Medulla oblongata (tissue), 1 donor: ENCODE data around the gene TSGA10IP.

Experiments
- DNase-seq: peaks from one replicate; pipeline ENCODE4 v3.0.0-alpha.2; 2015; ENCODE audit errors: extremely low spot score

Gene TSGA10IP

DNA sequence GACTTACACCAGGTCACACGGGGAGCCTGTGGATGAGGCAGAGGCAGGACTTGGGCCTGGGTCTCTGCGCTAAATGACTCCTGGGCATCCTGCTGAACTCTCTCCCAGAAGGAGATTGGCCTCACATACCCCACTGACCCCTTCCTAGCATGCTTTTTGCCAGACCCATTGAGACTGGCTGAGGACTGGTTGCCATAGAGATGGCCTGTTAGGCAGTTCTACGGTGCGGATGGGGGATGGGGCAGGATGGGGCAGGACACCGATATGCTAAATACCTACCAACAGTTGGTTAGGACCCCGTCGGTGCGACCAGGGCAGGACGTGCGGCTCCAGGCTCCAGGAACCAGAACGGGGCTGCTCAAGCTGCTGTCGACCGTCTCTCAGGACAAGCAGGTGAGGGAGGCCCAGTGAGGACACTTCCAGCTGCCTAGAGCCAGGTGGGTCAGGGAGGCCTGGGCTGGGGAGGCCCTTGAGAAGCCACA is at the start of gene TSGA10IP:
Gene TSGA10IP (plus strand): TSS at position 51 of the 482 bp plus-strand sequence. CDS start 196 bp downstream, at position 247.
- no peak for DNase-seq

DNA sequence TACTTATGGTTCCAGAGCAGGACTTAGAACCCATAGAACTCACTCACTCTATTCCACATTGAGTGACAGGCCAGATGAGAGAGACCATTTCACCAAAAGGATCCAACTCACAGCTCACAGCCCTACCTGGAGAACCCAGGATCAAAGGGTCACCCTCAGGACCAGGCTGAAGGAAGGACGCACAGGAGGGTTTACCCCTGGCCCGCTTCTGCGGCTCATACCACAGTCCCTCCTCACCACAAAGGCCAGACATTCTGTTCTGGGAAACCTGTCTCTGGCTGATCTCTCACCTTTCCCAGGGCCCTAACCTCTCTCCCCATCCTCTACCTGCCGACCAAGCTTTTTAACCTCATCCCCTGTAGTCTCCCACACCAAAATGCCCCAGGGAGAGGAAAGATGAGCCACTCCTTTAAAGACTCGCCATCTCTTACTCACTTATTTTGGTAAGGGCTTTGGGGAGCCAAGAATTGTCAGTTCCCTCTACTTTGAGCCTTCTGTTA is 49.7 kb upstream of the TSGA10IP start:
- DNase-seq, result no peak

DNA sequence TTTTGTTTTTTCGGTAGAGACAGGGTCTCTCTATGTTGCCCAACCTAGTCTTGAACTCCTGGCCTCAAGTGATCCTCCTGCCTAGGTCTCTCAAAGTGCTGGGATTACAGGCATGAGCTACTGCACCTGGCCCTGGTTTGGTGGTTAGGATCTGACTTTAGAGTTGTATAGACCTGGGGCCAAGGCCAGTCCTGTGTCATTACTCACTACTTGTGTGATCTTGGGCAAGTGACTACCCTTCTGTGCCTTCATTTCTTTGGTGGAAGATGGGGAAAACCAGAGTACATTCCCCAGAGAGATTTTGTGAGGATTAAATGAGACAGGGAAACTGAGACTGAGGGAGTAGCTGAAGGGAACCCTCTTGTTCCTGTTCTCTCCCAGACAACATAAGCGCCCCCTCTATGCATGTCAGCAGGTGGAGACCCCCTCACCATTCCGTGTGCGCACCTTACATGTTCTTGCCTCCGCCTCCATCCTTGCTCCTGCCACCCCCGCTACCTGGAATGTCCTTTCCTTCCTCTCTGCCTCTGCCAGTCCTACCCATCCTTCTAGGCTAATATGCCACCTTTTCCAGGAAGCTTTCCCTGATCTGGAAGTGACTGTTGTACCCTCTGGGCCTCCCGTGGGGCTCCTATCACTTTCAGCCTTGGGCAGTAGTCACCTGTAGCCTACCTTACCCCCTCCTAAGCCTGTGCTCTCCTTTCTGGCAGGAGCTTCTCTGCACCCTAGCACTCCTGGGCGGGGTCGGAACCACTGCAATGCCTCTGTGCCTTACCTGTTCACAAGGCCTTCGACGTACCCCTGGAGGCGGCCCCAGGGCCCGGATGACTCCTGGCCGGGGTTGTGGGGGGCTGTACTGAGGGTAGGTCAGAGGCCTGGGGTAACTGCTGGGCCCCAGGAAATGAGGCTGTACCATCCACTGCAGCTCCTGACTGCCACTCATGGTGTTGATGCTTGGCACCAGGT is 49.0 kb upstream of the TSGA10IP start:
- no peak for DNase-seq

DNA sequence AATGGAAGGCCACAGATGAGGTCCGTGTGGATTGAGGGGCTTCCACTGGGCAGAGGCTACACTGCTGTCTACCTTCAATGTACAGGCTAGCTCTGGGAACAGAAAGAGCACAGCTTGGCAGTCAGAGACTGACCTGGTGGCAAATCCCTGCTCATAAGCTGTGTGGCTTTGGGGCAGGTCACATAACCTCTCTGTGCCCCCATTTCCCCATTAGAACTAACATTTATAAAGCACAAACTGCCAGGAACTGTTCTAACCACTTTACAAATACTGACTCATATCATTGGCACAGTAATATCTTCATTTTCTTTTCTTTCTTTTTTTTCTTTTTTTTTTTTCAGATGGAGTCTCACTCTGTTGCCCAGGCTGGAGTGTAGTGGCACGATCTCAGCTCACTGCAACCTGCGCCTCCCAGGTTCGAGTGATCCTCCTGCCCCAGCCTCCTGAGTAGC is 48.2 kb upstream of the TSGA10IP start:
- DNase-seq, result no peak

DNA sequence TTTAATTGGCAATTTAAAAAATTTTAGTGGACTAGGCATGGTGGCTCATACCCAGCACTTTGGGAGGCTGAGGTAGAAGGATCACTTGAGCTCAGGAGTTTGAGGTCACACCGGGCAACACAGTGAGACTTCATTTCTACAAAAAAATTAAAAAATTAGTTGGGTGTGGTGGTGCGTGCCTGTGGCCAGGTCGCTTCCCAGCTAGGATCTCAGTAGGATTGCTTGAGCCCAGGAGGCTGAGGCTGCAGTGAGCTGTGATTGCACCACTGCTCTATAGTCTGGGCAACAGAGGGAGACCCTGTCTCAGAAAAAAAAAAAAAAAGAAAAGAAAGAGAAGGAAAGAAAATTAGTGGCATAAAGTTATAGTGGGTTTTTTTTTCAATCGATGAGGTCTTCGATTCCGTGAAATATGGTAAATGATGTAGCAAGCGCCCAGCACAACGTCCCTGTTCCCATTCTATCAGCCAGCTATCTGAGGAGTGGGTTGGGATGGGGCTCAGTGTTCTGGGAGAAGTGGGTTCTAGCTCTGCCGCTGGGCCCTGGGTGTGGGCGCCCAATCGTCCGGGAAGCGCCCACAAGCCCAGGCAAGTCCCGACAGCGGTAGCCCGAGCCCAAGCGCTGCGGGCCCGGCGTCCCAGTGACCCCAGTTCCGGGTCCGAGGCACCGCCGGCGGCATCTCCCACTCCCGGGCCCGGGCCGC is 46.5 kb upstream of the TSGA10IP start:
- DNase-seq, result no peak

DNA sequence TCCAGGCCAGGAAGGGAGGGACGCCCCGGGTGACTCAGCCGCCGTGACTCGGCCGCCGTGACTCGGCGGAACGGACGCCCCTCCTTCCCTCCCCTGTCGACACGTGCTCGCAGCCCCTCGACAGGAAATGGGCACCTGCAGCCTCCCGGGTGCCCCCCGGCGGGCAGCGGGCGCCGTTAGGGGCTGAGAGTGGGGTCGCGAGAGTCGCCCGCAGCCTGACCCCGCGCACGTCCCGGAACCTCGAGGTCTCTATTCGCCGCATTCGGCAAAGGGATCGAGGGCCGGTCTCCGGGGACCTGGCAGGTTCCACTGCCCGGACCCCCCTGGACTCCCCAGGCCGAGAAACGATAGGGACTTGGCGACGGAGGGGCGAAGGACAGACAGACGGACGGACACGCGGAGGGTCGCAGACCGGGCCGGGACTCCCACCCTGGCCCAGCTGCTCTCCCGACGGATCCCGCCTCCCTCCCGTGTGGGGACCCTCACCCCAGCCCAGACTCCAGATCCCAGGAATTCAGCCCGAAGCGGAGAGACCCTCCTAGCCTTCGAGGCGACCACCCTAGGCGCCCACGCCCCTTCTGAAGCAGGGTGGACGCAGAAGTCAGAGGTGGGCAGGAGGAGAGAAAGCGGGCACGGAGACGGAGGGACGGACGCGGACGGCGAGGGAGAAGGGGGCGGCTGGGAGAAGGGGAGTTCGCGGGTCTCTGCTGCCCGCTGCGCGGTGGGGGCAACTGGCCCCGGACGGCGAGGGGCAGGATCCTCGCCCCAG is 45.7 kb upstream of the TSGA10IP start:
- no peak for DNase-seq

DNA sequence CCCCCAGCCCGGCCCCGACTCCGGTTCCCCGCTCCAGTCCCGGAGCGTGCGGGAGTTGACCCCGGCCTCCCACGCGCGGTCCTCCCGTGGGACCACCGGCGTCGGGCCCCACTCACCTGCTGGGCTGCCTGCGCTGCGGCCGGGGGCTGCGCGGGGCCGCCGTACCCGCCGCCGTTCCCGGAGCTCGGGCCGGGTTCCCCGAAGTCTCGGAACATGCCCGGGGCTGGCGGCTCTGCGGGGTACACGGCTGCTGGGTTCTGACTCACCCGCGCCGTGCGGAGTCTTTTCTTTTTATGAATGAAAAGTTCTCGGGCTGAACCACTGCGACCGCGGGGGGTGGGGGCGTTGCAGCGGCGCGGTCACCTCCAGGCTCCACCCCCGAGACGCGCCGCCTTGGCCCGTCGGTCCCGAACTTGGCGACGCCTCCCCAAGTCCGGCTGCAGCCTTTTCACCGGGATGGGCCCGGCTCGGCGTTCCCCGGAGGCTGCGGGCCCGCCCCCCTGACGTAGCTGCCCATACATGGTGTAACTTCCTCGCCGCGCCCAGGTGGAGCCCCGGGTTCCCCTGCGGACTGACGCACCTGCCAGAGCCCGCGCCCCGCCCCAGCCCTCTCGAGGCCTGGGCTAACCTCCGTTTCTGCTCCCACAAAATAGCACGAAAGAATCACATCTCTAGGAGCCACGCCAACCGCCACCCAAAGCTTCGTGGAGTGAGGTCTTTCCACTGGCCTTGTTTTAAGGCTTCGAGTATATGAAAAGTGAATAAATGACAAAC is 45.0 kb upstream of the TSGA10IP start, which contains the start of gene FOSL1:
Gene FOSL1 (minus strand): TSS at position 264 of the 774 bp plus-strand sequence. CDS start 49 bp downstream, at position 215.
- DNase-seq, result peak; percentile 71

DNA sequence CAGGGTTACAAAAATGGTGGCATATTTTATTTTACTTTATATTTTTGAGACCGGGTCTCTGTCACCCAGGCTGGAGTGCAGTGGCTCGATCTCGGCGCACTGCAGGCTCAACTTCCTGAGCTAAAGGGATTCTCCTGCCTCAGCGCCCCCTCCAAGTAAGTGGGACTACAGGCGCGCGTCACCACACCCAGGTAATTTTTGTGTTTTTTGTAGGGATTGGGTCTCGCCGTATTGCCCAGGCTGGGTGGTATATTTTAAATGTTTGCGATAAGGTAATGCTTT is 44.4 kb upstream of the TSGA10IP start:
- DNase-seq, result no peak

DNA sequence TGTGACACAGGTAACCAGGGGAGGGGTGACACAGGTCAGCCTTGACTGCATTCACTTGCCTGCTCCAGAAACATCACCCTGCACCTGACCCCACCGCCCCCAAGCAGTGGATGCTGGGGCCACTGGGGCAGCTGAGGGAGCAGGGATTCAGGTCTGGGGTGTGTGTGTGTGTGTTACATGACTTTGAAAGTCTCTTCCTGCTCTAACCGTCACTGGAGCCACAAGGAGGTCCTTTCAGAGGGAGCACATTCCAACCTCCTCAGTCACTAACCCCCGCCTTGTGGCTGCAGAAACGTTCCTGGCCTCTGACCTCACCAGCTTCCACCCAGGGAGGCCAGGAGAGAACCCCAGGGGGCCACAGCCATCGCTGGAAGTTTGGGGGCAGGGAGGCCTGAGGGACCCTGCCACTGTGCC is 42.2 kb upstream of the TSGA10IP start:
- no peak for DNase-seq

DNA sequence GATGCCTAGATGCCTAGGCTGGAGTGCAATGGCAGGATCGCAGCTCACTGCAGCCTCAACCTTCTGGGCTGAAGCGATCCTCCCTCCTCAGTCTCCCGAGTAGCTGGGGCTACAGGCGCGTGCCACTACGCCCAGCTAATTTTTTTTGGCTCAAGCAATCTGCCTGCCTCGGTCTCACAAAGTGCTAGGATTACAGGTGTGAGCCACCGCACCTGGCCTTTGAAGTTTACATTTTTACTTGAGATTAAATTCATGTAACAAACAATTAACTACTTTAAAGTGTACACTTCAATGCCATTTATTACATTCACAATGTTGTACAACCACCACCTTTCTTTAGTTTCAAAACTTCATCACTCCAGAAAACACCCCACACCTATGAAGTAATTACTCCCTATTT is 41.6 kb upstream of the TSGA10IP start:
- no peak for DNase-seq

DNA sequence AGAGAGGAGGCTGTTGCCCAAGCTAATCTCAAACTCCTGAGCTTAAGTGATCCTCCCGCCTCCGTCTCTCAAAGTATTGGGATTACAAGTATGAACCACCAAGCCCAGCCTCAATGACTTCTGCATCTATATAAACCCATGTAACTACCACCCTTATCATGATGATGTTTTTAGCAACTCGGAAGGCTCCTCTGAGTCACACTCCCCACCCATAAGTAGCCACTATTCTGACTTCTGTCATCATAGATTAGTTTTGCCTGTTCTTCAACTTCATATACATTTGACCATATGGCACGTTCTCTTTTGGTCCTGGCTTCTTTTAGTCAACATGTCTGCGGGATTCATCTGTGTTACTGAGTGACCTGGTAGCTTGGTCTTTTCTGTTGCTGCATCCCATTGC is 38.7 kb upstream of the TSGA10IP start:
- no peak for DNase-seq

DNA sequence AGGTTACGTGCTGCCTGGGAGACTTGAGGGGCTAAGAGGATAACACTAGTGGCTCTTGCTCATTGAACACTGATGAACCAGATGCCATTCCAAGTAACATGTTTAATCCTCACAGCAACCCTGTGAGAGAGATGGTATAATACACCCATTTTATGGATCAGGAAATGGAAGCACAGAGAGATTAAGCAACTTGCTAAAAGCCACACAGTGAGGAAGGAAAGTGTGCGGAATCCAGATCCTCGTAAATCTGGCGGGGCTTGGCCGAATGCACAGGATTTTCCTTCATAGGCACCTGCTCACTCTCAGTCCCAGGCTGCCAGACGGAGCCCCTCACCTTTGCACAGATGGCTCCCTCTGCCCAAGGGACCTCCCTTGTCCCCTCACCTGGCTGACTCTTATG is 37.4 kb upstream of the TSGA10IP start:
- no peak for DNase-seq

DNA sequence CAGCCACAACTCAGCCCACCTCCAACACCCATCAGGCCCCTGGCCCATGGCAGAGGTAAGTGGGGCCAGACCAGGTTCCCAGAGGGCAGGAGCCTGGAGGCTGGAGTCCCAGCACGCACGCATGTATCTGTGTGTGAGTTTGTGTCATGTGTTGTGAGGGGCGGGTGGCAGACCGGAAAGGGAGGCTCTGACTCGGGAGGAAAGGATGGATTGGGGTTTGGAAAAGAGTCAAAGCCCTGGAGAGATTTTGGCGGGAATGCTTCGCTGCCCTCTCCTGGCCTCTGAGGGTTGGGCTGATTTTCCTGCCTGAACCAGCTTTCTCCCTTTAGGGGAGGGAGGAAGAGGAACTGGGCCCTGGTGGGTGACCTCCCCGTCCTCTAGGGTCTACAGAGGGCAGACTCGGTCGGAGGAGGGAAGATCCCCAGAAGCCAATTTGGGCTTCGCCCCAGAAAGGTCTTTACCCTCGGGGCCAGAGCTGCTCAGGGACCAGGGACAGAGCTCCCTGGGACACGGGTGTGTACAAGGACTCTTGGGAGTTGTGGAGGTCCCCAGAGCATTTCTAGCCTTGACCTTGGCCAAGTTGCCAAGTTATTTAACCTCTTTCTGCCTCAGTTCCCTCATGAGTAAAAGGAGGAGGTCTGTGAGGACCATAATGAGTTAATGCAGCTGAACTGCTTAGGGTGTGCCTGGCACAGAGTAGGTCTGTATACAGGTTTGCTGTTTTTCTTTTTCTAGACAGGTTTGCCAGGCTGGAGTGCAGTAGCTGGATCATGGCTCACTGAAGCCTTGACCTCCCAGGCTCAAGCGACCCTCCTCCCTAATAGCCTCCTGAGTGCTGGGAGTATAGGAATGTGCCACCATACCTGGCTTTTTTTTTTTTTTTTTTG is 33.4 kb upstream of the TSGA10IP start:
- no peak for DNase-seq

DNA sequence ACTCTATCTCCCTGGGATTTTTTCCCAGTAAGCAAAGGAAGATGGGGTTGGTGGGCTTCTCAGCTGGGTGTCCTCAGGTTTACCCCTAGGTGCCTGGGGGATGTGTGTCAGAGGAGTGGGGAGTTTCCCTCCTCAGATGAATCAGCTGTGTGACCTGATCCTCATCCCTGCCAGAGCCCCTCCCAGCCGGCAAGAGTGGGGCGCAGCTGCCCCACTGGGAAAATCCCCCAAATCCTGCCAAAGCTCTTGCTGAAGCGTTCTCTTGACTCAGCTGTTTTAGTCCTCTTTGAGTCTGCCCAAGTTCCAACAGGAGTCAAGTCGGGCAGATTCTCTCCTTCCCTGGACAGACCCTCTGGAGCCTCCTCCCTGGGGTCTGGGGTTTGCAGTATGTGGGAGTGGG is 32.4 kb upstream of the TSGA10IP start:
- no peak for DNase-seq

DNA sequence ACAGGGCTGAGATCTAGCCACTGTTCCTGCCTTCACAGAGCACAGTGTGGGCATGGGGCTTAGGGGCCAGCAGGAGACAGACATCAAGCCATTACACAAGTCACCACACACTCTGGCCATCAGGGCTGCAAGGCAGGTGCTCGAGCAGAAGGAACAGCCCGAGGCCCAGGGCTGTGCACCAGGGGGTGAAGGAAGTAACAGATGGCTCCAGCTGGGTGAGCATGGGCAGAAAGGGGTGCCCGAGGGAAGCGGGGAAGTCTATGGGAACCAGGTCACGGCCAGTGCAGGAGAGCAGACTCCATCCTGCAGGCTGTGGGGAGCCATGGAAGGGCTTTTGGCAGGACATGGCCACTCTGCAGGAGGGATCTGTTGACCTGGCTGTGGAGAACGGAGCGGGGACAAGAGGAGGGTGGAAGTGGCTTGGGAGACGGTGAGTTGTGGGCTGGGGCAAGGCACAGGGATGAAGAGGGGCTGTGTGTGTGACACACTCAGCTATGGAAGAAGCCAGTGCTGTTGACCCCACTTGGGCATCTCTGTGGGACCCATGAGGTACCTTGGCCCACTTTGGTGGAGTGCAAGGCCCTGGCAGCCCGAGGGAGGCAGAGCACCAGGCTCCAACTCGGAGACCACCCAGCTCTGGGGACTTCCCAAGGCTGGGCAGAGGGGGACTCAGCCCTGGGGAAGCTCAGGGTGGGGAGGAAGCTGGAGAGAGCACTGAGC is 30.0 kb upstream of the TSGA10IP start:
- DNase-seq, result no peak

DNA sequence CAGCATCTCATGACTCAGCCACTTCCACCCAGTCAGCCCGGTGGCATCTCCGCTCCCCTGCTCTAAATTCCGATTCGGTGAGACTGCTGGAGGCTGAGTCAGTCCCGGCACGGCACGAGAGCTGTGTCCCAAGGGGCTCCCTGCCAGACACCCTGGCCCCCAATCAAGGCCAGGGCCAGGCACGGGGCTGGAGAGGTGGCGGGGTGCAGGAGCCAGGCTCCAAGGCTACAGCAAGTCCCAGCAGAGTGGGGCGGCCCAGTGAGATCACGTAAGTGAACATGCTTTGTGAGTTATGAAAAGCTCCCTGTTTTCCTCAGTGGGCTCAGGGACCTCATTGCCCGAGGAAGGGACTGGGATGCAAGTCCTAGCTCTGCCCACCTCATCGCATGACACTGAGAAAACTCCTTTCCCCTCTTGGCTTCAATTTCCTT is 29.4 kb upstream of the TSGA10IP start:
- DNase-seq, result no peak

DNA sequence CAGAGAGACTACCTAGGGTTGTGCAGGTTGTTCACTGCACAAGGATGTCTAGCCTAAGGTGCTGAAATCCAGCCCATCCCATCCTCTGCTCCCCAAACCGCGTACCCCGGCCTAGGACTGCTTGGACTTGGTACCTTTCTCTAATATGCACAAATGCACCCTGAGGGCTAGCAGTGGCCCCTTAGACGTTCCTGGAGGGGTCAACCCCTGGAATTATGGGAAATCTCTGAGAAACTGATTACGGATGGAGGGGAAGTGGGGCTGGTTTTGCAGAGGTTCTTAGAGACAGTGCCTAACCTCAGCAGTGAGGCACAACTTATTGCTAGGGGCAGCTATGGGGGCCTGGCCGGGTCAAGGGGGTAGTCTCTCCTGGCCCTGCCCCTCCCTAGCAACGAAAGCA is 28.9 kb upstream of the TSGA10IP start:
- no peak for DNase-seq

DNA sequence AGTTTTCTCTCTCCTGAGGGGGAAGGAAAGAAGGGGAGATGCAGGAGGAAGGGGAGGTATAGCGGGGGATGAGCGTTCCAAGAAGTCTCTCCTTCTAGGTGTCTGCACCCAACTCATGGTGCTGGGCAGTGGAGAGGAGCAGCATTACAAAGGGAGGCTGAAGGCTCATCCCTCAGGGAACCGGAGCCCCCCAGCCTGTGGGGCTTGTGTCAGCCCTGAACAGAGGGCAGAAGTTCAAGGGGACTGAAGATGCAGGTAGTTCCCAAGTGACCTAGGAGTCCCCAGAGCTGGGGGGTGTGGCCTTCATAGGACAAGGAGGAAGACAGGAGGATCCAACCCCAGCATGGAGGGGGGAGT is 28.2 kb upstream of the TSGA10IP start:
- no peak for DNase-seq

DNA sequence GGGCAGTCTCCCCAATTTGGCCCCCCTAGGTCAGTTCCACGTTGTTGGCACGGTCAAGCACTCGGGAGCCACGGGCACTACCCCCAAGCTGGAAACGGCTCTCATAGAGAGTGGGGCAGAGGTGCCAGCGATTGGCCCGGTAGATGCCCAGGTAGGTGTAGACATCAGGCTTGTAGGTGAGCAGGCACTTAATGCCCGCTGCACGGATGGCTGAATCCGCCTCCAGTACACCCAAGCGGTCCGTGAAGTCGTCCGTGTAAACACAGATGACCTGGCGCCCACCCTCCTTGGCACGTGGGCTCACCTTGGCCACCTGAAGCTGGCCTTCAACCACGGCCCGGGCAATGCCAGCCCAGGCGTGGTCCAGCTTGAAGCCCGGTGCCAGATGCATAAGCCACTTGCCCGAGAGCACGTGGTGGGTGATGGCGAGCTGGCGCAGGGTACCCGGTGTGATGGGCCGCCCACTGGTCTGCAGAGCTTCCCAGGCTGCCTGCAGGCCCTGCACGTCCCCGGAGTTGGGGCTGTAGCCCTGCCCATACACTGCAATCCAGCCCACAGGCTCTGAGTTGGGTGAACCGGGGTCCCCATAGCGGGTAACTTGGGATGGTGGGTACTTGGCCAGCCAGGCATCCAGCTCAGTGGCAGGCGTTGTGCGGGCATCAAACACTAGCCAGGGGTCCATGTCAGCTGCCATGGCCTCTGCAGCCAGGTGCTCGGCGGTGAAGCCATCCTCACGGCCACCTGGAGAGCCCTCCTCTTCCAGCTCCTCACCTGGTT is 27.7 kb upstream of the TSGA10IP start:
- no peak for DNase-seq
